ENCODE results near the gene WASL. TPM values are rescaled to one million over a fixed set of nuclear protein-coding genes. Genes with fewer than 3 reads are reported as not detected.

Gene WASL
- total RNA-seq, 1 donor from 2014 or later, result 42.7 TPM

- TF ChIP-seq CTCF (IDR thresholded peaks at IDR 0.05), result no peak
- Mint-ChIP-seq H3K4me1 (ENCODE audit: unreplicated experiment) (no peaks in the 10 kb centered on the region), H3K9me3 (ENCODE audit: unreplicated experiment) (no peaks in the 10 kb centered on the region), H3K4me3 (ENCODE audit: unreplicated experiment) (no peak overlapping the region), H3K36me3 (ENCODE audit: unreplicated experiment) (no peaks in the 10 kb centered on the region), H3K27me3 (ENCODE audit: unreplicated experiment) (peaks cover 37% of the 10 kb centered on the region), H3K27ac (ENCODE audit: unreplicated experiment) (no peak overlapping the region)
- DNase-seq (ENCODE audit: extremely low spot score, unreplicated experiment), result no peak
Observed at GRCh38 chr7:123661765-123662164, 87.0 kb downstream of the WASL start.

DNA sequence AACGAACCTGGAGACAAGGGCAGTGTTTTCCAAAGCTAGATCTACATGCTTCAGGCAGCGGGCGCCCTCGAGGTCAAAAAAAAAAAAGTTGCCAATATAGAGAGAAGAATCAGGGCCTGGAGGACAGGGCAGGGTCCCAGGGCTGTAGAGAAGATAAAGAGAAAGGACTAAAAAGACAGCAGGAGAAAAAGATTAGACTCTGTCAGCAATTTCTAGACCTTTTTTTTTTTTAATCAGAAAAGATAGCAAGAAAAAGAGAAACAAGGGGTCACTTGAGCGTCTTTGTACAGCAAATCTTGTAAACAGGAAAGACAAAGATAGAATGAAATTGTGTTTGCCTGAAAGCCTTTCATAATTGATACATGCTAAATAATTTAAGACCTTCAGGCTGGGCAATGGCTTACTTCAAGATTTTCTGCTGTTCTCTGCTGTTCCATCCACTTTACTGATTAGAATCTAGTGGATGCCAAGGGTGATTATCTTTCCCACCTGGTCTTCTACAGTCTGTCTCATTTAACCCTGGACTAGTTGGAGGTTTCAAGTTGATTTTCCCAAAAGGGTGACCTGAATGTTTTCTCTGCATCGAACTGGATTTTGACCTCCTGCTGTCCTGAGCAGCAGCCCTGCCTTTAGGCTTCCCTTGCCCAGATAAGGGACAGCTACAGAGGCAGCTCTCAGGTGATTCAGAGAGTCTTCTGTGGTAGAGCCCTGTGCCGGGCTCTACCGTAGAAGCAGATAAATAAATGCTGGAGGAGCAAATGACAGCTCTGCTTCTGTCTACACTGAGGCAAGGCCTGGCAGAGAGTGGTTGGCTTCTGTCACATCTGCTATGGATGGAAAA, 88.1 kb downstream of the WASL start:
- Mint-ChIP-seq H3K27me3 (ENCODE audit: unreplicated experiment) (peaks cover 35% of the 10 kb centered on the region), H3K27ac (ENCODE audit: unreplicated experiment) (no peak overlapping the region), H3K4me1 (ENCODE audit: unreplicated experiment) (no peaks in the 10 kb centered on the region), H3K4me3 (ENCODE audit: unreplicated experiment) (no peak overlapping the region), H3K9me3 (ENCODE audit: unreplicated experiment) (no peaks in the 10 kb centered on the region), H3K36me3 (ENCODE audit: unreplicated experiment) (no peaks in the 10 kb centered on the region)
- DNase-seq (ENCODE audit: extremely low spot score, unreplicated experiment), result no peak
- TF ChIP-seq CTCF (IDR thresholded peaks at IDR 0.05), result no peak

- TF ChIP-seq CTCF (IDR thresholded peaks at IDR 0.05), result no peak
- no peak for DNase-seq (ENCODE audit: extremely low spot score, unreplicated experiment)
- peaks cover 20% of the 10 kb centered on the region for H3K27me3 Mint-ChIP-seq (ENCODE audit: unreplicated experiment)
- H3K9me3 Mint-ChIP-seq (ENCODE audit: unreplicated experiment), result no peaks in the 10 kb centered on the region
- H3K36me3 Mint-ChIP-seq (ENCODE audit: unreplicated experiment), result no peaks in the 10 kb centered on the region
- H3K27ac Mint-ChIP-seq (ENCODE audit: unreplicated experiment), result no peak overlapping the region
- no peaks in the 10 kb centered on the region for H3K4me1 Mint-ChIP-seq (ENCODE audit: unreplicated experiment)
- H3K4me3 Mint-ChIP-seq (ENCODE audit: unreplicated experiment), result no peak overlapping the region
Observed at GRCh38 chr7:123658023-123658422, 90.8 kb downstream of the WASL start.

GRCh38 chr7:123657304-123657685, 91.5 kb downstream of the WASL start:
- no peak overlapping the region for H3K27ac Mint-ChIP-seq (ENCODE audit: unreplicated experiment)
- no peaks in the 10 kb centered on the region for H3K36me3 Mint-ChIP-seq (ENCODE audit: unreplicated experiment)
- no peaks in the 10 kb centered on the region for H3K4me1 Mint-ChIP-seq (ENCODE audit: unreplicated experiment)
- H3K4me3 Mint-ChIP-seq (ENCODE audit: unreplicated experiment), result no peak overlapping the region
- peaks cover 17% of the 10 kb centered on the region for H3K27me3 Mint-ChIP-seq (ENCODE audit: unreplicated experiment)
- no peaks in the 10 kb centered on the region for H3K9me3 Mint-ChIP-seq (ENCODE audit: unreplicated experiment)
- DNase-seq (ENCODE audit: extremely low spot score, unreplicated experiment), result no peak
- TF ChIP-seq CTCF (IDR thresholded peaks at IDR 0.05), result no peak

GRCh38 chr7:123656544-123657303, 92.1 kb downstream of the WASL start:
- H3K27ac Mint-ChIP-seq (ENCODE audit: unreplicated experiment), result no peak overlapping the region
- H3K27me3 Mint-ChIP-seq (ENCODE audit: unreplicated experiment), result peaks cover 17% of the 10 kb centered on the region
- no peak overlapping the region for H3K4me3 Mint-ChIP-seq (ENCODE audit: unreplicated experiment)
- no peaks in the 10 kb centered on the region for H3K36me3 Mint-ChIP-seq (ENCODE audit: unreplicated experiment)
- DNase-seq (ENCODE audit: extremely low spot score, unreplicated experiment), result no peak
- no peaks in the 10 kb centered on the region for H3K9me3 Mint-ChIP-seq (ENCODE audit: unreplicated experiment)
- no peak for TF ChIP-seq CTCF (IDR thresholded peaks at IDR 0.05)
- no peaks in the 10 kb centered on the region for H3K4me1 Mint-ChIP-seq (ENCODE audit: unreplicated experiment)
